ENCODE measurements around the gene TNS3. TPM values are rescaled to one million over a fixed set of nuclear protein-coding genes. Genes with fewer than 3 reads are reported as not detected.

Gene TNS3
- total and polyA plus RNA-seq, 2 of the 13 experiments (the other 11 are each of a cell fraction or from before 2014, with no cell fraction given): 52.9 to 55.7 TPM

- TF ChIP-seq SOX5 (CRISPR knock-in tag; IDR thresholded peaks at IDR 0.05; ENCODE audit: borderline replicate concordance): peak; percentile 93
- TF ChIP-seq ZNF883 (CRISPR knock-in tag; IDR thresholded peaks at IDR 0.05; ENCODE audit: not compliant biosample characterization): no peak
- no peak; the same call in 1 of the 2 replicates for TF ChIP-seq TBX2 (CRISPR knock-in tag; IDR thresholded peaks at IDR 0.05; ENCODE audit: borderline replicate concordance)
- peak; percentile 86 for TF ChIP-seq FOSL2 (CRISPR knock-in tag; IDR thresholded peaks at IDR 0.05)
- no peak for TF ChIP-seq ZNF652 (CRISPR knock-in tag; IDR thresholded peaks at IDR 0.05; ENCODE audit: borderline replicate concordance, low read depth)
- no peak for TF ChIP-seq RAD21 (CRISPR knock-in tag; IDR thresholded peaks at IDR 0.05)
- 0 out of 2 replicates have a peak, but pooled peaks have one; percentile 24 for TF ChIP-seq GATAD2A (CRISPR knock-in tag; IDR thresholded peaks at IDR 0.05)
- 0 out of 2 replicates have a peak, but pooled peaks have one; percentile 46 for TF ChIP-seq GFI1 (CRISPR knock-in tag; IDR thresholded peaks at IDR 0.05; ENCODE audit: borderline replicate concordance)
- no peak for TF ChIP-seq PAWR (CRISPR knock-in tag; IDR thresholded peaks at IDR 0.05; ENCODE audit: borderline replicate concordance)
- no peak for TF ChIP-seq CHD2 (IDR thresholded peaks at IDR 0.05; ENCODE audit: low read depth, low read length)
- no peak for TF ChIP-seq SP2 (CRISPR knock-in tag; IDR thresholded peaks at IDR 0.05)
- TF ChIP-seq ZNF33A (CRISPR knock-in tag; IDR thresholded peaks at IDR 0.05; ENCODE audit: borderline replicate concordance): no peak
- no peak for TF ChIP-seq SIN3B (IDR thresholded peaks at IDR 0.05; ENCODE audit: low read length)
- TF ChIP-seq RARA (CRISPR knock-in tag; IDR thresholded peaks at IDR 0.05): peak; percentile 62; the same call in 1 of the 2 replicates
- TF ChIP-seq ARID3A (IDR thresholded peaks at IDR 0.05; ENCODE audit: low read depth, low read length): no peak
- TF ChIP-seq PLSCR1 (CRISPR knock-in tag; IDR thresholded peaks at IDR 0.05; ENCODE audit: borderline replicate concordance): no peak
- TF ChIP-seq ZBTB43 (CRISPR knock-in tag; conservative IDR thresholded peaks at IDR 0.05): no peak
- TF ChIP-seq JUND (CRISPR knock-in tag; IDR thresholded peaks at IDR 0.05): 0 out of 2 replicates have a peak, but pooled peaks have one; percentile 26
- peak; percentile 31; the same call in 1 of the 2 replicates for TF ChIP-seq PAXIP1 (CRISPR knock-in tag; conservative IDR thresholded peaks at IDR 0.05)
- TF ChIP-seq POLR2AphosphoS2 (IDR thresholded peaks at IDR 0.05; ENCODE audit: low read depth, low read length): no peak
- peak; percentile 4; the same call in 1 of the 2 replicates for TF ChIP-seq CTCF (CRISPR knock-in tag; IDR thresholded peaks at IDR 0.05)
- no peak for TF ChIP-seq KDM4B (CRISPR knock-in tag; IDR thresholded peaks at IDR 0.05)
Observed at GRCh38 chr7:47283497-47284131, 298.3 kb downstream of the TNS3 start (continued).

All from HepG2 (cell line).